GM19043 (cell line): Measurements from ENCODE around the gene OTUD4.

Source experiments
- ATAC-seq: cut with Tn5 transposase; IDR thresholded peaks from one replicate; pipeline ENCODE4 v1.9.1; 2021; ENCODE audit warnings: low read depth; ENCODE audit not compliant: unreplicated experiment

OTUD4 gene

DNA sequence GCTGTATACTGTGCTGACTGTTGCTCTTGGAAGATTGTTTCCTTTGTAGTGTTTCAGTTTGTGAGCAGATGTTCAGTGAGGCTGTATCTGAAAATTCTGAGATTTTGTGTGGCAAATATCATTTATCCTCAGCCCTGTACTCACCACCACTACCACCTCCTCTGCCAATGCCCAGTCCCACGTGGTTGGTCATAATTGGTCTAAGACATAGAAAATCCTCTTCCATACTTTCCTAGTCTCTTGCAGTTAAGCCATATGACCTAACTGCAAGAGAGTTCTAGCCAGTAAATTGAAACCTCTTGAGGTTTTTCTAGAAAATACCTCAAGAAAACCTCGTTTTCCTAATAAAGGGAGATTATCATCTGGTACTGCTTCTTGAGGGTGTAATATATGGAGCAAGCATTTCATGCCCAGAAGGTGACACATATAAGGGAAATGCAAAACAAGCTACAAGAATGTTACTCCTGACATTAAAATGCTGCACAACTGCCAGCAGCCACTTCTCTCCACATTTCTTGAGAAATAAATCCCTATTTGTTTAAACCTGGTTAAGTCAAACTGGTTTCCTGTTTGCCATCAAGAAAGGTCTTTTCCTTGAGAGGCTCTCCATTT, 49.5 kb downstream of the OTUD4 start:
- ATAC-seq = no peak

DNA sequence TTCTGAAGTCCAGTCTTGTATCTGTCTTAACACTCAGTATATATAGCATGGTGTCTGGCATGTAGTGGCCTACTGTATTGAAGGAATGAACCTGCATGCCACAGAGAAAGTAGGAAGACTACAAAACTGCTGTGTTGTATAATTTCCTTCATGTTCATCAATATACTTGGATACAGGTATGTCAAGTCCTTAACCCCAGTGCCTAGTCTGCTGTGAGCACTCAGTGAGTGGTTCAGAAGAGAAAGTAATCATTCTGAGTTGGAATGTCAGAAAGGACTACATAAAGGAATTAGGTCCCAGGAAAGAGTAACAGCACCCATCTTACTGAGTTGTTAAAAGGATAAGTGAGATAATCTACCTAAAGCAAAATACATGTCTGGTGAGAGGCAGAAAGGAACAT, 50.3 kb downstream of the OTUD4 start:
- ATAC-seq = no peak

DNA sequence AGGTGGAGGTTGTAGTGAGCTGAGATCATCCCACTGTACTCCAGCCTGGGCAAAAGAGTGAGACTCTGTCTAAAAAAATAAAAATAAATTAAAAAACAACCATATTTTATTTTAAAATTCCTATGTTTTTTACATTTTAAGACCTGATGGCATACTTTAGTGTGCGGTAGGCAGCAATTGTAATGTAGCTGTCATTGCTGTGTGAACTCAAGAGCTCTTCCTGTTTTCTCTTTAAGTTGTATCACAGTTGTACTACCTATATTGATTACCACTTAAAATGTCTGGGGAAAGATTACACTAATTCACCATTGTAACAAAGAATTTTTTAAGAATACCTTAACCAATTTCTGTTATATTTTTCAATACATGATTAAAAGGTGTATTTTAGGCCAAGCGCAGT, 55.0 kb downstream of the OTUD4 start:
- no peak for ATAC-seq

DNA sequence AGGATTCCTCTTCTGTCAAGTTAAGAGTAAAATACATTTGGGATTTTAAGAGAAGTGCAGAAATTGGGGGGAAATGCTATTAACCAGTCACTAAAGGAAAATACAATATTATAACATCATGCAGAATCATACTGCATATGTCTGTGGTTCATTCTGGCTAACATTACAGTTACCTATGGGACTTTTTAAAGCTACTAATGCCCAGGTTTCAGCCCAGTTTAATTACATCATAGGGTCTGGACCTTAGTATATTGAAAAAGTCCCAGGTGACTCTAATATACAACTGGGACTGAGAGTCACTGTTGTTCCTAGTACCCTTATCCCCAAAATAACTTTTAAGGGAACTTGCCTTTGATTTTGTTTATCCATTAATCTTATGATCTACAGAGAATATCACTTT, 72.3 kb downstream of the OTUD4 start:
- ATAC-seq = no peak

DNA sequence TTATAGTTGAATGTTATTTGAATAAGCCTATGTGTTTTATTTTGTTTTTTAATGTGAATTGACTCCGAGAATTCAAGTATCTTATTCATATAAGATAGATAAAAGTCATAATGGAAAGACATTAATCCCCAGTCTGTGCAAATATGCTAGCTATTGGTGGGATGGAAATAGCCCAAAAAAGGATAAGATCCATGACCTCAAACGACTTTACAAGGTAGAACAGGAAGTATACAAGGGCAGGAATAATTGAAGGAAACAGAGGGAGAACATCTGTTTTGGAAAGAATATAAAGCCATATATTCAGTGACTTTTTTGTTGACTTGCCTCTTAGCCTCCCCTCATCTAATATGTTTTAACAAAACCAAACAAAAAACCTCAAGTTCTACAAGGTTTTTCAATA, 73.3 kb downstream of the OTUD4 start:
- no peak for ATAC-seq

DNA sequence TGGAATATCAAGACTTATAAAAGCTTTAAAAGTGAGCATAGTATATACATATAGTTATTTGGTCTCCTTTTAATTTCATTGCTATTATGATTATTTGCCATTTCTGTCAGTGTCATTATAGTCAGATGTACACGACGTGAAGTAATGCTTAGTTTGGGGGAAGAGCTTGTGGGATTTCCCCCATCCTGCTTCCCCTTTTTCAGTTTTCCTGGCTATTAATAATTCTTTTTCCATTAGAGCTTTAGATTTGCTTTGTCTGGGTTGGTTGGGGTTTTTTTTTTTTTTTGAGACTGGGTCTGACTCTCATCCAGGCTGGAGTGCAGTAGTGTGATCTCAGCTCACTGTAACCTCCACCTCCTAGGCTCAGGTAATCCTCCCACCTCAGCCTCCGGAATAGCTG, 76.9 kb downstream of the OTUD4 start:
- no peak for ATAC-seq

DNA sequence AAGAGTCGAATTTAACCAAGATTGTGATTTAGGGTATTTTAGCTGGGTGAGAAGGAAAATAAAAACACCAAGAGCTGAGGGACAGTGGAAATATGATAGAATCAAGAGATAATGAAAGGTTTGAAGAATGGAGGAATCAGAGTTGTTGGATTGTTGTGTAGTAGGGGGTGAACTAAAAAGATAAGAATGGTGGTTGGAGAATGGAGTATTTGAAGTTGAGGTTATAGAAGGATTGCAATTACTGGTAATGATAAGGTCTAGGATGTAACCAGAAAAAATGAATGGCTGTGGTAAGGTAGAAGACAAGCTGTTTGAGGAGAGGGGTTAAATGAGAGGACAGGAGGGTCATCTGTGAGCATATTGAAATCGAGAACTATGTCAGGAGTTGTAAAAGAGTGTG, 77.8 kb downstream of the OTUD4 start:
- ATAC-seq = no peak

DNA sequence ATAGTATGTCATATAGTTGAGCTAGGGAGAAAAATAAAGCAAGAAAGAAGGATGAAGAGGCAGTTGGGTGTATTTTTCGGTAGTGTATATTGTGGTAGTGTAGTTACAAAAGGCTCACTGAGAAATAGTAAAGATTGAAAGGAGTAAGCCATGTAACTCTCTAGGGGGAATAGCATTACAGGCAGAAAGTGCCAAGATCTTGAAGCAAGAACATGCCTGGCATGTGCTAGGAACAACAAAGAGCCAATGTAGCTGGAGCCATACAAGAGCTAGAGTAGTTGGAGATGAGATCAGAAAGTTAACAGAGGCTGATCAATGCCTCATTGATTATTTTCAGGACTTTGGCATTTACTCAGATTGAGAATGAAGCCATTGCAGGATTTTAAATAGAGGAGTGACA, 79.3 kb downstream of the OTUD4 start:
- no peak for ATAC-seq

DNA sequence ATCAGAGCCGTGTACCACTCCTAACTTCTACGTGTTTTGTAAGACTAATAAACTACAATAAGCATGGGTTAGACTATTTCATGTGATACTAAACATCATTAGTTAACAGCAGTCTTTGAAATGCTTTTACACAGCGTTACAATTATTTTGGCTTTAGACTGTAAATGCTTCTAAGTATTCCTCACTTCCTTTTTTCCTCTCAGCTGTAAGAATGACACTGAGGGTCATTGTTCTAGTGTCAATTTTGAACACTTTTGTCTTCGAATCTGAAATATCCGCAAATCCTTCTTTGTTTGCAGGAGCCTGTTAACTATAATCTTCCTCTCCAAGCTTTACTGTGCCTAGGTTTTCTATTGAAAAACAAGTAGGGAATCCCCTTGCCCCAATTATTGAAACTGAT, 80.7 kb downstream of the OTUD4 start:
- ATAC-seq = no peak

DNA sequence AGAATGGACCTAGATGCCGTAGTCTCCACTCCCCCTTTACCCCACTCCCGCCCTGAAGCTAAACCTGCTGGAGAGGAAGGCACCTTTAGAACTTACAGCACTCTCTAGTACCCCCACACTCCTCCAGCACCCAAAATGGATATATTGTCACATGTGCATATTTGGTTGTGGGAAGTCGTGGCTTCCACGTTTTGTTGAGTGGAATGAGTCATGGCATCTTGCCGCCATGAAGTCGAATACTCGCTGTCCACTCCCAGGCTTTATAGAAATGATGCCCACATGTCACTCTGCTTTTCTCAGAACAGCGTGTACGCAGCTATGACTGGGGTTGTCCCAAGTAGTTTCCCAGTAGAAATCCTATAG, 81.7 kb downstream of the OTUD4 start:
- ATAC-seq = peak; percentile 15

DNA sequence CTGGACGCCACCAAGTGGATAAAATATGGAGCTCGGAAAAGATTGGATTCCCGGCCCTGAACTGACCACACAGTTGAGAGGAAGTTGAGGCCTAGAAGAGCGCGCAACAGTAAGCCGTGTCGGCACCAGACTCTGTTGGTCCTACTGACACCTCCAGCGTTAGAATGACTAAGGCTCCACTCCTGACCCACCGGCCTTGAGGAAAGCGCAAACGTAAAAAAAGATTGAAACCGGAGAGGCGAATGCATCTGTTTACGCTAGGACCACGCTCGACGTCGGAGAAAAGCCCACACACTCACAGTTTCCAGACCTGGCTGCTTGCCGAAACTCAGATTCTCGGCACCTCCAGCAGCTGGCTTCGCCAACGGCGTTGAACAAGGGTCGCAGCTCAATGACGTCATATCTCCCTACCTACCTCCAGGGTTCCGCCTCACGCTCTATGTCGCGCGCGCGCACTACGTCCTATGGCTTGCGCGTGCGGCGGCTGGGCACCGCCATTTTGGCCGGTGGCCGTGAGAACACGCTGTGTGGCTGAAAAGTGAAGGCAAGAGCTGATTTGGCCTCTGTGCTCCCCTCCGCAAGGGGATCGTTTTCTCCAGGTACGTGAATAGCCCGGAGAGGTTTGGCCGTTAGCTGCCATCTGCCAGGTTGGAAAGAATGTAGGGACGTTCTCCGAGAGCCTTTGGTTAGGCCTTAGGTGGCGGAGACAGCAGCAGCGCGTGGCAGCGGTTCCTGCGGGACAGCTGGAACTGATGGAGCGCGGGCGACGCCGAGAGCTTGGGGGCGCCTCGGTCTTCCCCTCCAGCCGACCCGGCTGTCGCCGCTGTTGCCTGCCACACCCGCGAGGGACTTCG, 82.3 kb downstream of the OTUD4 start, which contains the start of the genes ABCE1 and ANAPC10:
Gene ABCE1 (plus strand): TSS at position 491 of the 854 bp plus-strand sequence. CDS start 6,102 bp downstream, outside the sequence.
Gene ANAPC10 (minus strand): TSS at position 376 of the 854 bp plus-strand sequence. CDS start 2,097 bp downstream, outside the sequence.
- ATAC-seq = peak; percentile 75

DNA sequence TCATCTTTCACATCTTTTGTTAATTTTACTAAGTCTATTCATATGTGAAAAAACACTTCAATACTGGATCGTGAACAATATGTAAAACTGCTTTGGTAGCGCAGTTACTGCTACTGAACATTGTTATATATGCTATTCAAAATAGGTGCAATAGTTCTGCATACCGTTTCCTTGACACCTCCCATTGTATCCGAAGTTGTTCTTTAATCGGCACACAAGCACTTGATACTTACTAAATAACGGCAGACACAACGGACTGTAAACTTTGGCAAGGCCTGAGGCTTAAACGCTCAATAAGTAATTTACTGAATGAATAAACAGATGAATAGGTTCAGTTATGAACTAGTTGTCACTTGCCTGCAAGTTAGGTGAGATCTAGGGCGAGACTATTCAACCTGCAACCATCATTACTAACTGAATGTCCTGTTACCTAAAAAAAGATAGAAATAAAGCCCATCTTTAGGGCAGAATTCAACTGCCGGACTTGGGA, 83.0 kb downstream of the OTUD4 start:
- ATAC-seq = peak; percentile 0

DNA sequence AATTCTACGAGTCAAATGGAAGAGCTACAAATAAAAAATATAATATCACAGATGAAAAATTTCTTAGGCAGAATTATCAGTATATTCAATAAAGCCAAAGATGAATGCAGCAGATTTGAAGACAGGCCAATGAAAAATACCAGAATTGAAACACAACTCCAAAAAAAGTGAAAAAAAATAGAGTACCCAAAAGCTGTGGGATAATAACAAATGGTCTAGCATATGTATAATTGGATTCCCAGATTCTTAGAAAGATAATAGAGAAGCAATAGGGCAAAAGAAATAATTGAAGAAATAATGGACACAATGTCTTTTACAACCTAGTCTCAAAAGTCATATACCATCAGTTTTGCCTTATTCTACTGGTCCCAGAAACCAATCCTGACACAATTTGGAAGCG, 86.8 kb downstream of the OTUD4 start:
- ATAC-seq = no peak

DNA sequence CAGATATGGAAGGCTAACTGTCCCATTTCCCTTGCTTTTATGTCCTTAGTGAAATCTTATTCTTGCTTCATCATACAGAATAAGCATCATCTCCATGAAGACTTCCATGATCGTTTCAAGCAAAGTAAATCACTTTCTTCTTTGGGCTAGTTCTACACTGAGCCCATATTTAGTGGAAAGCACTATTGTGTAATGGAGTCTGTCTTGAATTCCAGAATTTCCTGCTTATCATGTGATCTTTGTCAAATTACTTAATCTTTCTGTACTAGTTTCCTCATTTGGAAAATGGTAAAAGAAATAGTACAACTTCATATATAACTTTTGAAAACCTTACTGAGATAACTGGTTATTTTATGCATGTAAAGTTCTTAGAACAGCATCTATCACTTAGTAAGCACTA, 90.0 kb downstream of the OTUD4 start:
- ATAC-seq = no peak

DNA sequence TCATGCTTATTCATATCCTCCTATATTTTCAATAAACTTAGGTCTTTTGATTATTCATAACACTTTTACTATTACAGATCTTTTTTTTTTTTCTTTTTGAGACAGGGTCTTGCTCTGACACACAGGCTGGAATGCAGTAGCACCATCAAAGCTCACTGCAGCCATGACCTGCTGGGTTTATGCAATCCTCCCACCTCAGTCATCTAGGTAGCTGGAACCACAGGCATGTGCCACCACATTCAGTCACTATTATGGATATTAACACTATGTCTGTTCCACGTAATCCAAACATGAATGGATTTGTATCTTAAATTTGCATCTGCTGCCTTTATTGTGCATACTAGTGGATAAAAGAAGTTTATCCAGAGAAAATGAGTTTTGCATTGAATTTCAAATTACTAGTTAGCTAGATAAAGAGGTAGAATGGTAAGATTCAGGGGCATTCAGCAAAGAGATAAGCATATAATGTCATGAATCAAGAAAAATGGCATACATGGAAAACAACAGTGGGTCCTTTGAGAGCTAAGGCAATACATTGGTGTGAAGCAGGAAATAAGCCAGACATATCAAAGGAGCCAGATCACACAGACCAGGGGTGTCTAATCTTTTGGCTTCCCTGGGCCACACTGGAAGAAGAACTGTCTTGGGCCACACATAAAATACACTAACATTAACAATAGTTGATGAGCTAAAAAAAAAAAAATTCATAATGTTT, 96.3 kb downstream of the OTUD4 start:
- ATAC-seq = no peak
